GM19043 (cell line): ENCODE data around the gene RAB4A.
"Not testable (repeated sequence)": the region's sequence is repeated elsewhere in the genome, so short reads cannot be mapped to it uniquely, and the experiment has no call there.

Experiments
- ATAC-seq: cut with Tn5 transposase; IDR thresholded peaks from one replicate; pipeline ENCODE4 v1.9.1; 2021; ENCODE audit warnings: low read depth; ENCODE audit not compliant: unreplicated experiment

Gene RAB4A

GRCh38 chr1:229271448-229272159 is 693 bp downstream of the RAB4A start:
- ATAC-seq = peak; percentile 40

GRCh38 chr1:229272164-229273158 is 1.6 kb downstream of the RAB4A start:
- no peak for ATAC-seq

- no peak for ATAC-seq
These were observed 2.8 kb downstream of the RAB4A start for GRCh38 chr1:229273507-229274232.

- ATAC-seq = no peak
These were observed 4.1 kb downstream of the RAB4A start for GRCh38 chr1:229275005-229275404.

- no peak for ATAC-seq
These were observed 7.3 kb downstream of the RAB4A start for GRCh38 chr1:229278120-229278741.

- ATAC-seq = no peak
These were observed 8.3 kb downstream of the RAB4A start for GRCh38 chr1:229279242-229279641.

- no peak for ATAC-seq
These were observed 9.3 kb downstream of the RAB4A start for GRCh38 chr1:229280037-229280828.

- ATAC-seq = no peak
These were observed 10.0 kb downstream of the RAB4A start for GRCh38 chr1:229280921-229281320.

GRCh38 chr1:229281339-229281926 is 10.5 kb downstream of the RAB4A start:
- ATAC-seq = no peak

GRCh38 chr1:229282295-229282823 is 11.4 kb downstream of the RAB4A start:
- no peak for ATAC-seq

- ATAC-seq = no peak
These were observed 12.3 kb downstream of the RAB4A start for GRCh38 chr1:229283183-229283611.

GRCh38 chr1:229284887-229285286 is 14.0 kb downstream of the RAB4A start:
- no peak for ATAC-seq

- ATAC-seq = no peak
These were observed 14.5 kb downstream of the RAB4A start for GRCh38 chr1:229285440-229285839.

- ATAC-seq = no peak
These were observed 15.3 kb downstream of the RAB4A start for GRCh38 chr1:229286099-229286766.

GRCh38 chr1:229287267-229287666 is 16.4 kb downstream of the RAB4A start:
- ATAC-seq = no peak

GRCh38 chr1:229288516-229288915 is 17.6 kb downstream of the RAB4A start:
- ATAC-seq = no peak

- ATAC-seq = not testable (repeated sequence)
These were observed 20.8 kb downstream of the RAB4A start for GRCh38 chr1:229291686-229292085.

GRCh38 chr1:229293528-229294204 is 22.8 kb downstream of the RAB4A start:
- ATAC-seq = no peak
